Smooth muscle cell (in vitro differentiated cells): ENCODE data around the gene FAM20B. TPM values are rescaled to one million over a fixed set of nuclear protein-coding genes. Genes with fewer than 3 reads are reported as not detected.

Experiments used
- DNase-seq: peaks from one replicate; lab custom pipeline; 2025; ENCODE audit not compliant: unreplicated experiment; lab: John Stamatoyannopoulos, UW
- H2AFZ ChIP-seq: fragments of 200-600 bp; sonication (generic); 2 replicates; pipeline ENCODE4 v1.6.0; 2016; ENCODE audit warnings: antibody characterized with exemption, low read depth, mild to moderate bottlenecking
- H3F3A ChIP-seq: fragments of 200-600 bp; sonication (generic); 2 replicates; pipeline ENCODE4 v1.6.0; 2017; ENCODE audit warnings: antibody characterized with exemption, low read depth
- H3K27ac ChIP-seq: fragments of 200-600 bp; sonication (generic); 2 replicates; pipeline ENCODE4 v1.5.1; 2016; ENCODE audit warnings: low read depth, mild to moderate bottlenecking
- H3K27me3 ChIP-seq: fragments of 200-600 bp; sonication (generic); 2 replicates; pipeline ENCODE4 v1.6.1; 2016; ENCODE audit warnings: low read depth, mild to moderate bottlenecking
- H3K36me3 ChIP-seq: fragments of 200-600 bp; sonication (generic); 2 replicates; pipeline ENCODE4 v1.5.1; 2016; ENCODE audit warnings: low read depth
- H3K4me1 ChIP-seq: fragments of 200-600 bp; sonication (generic); 2 replicates; pipeline ENCODE4 v1.5.1; 2016; ENCODE audit warnings: low read depth
- H3K4me2 ChIP-seq: fragments of 200-600 bp; sonication (generic); 2 replicates; pipeline ENCODE4 v1.6.0; 2016; ENCODE audit warnings: mild to moderate bottlenecking
- H3K4me3 ChIP-seq: fragments of 200-600 bp; sonication (generic); 2 replicates; pipeline ENCODE4 v1.5.1; 2016; ENCODE audit warnings: mild to moderate bottlenecking
- H3K79me2 ChIP-seq: fragments of 200-600 bp; sonication (generic); 2 replicates; pipeline ENCODE4 v1.6.0; 2016; ENCODE audit warnings: low read depth, mild to moderate bottlenecking
- H3K9ac ChIP-seq: fragments of 200-600 bp; sonication (generic); 2 replicates; pipeline ENCODE4 v1.6.0; 2016; ENCODE audit warnings: low read depth
- H3K9me3 ChIP-seq: fragments of 200-600 bp; sonication (generic); replicated peaks from 2 replicates; pipeline ENCODE4 v1.5.1; 2016; ENCODE audit warnings: low read depth
- H4K20me1 ChIP-seq: fragments of 200-600 bp; sonication (generic); 2 replicates; pipeline ENCODE4 v1.6.0; 2016; ENCODE audit warnings: low read depth
- CTCF ChIP-seq: fragments of 200-600 bp; sonication (generic); IDR thresholded peaks from 2 replicates; pipeline ENCODE4 v1.5.1; 2017; ENCODE audit warnings: borderline replicate concordance, mild to moderate bottlenecking, antibody characterized with exemption; ENCODE audit not compliant: insufficient read depth, poor library complexity, severe bottlenecking
- WGBS: methylation state at CpG from one replicate; pipeline ENCODE4 v1.1.7; 2016; ENCODE audit warnings: low lambda C conversion rate; 5-methylcytosine and 5-hydroxymethylcytosine counted together
- polyA plus RNA-seq: library from polyadenylated mRNA; unstranded; fragments of >200 nt; fragmentation: Nextera tagmentation; extraction: Ambion mirVana; gene quantifications from 2 replicates; pipeline ENCODE4 v1.2.1, GENCODE V29; 2016
- total RNA-seq: library from RNA; depleted of rRNA; stranded (reverse); fragments of >200 nt; gene quantifications from 2 replicates; pipeline ENCODE4 v1.2.3, GENCODE V29; 2014

FAM20B gene
- total and polyA plus RNA-seq, 2 experiments from 2014 or later: 7.8 to 21.1 TPM

DNA sequence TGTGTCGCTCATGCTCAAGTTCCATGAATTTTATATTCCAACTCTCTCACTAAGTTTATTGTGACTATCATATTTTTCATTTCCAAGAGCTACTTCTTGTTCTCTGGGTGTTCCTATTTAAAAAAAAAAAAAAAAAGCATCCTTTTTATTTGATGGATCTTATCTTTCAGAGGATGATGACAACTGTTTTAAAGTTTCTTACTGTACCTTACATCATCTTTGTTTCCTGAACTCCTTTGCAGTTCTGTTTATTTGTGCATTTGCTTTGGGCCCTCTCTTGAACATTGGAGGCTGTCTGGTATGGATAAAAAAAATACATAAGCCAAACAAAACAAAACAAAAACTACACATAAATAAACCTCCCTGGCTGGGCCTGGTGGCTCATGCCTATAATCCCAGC lies 32.1 kb upstream of the FAM20B start:
- H3K27me3 ChIP-seq: no peaks in the 10 kb centered on the region
- H3K79me2 ChIP-seq: no peaks in the 10 kb centered on the region
- no peak overlapping the region for H3K4me3 ChIP-seq
- H3F3A ChIP-seq: no peaks in the 10 kb centered on the region
- H2AFZ ChIP-seq: no peak overlapping the region
- H3K4me2 ChIP-seq: no peak overlapping the region
- WGBS: 100% methylated on average over 1 of the region's 1 CpG
- H3K9me3 ChIP-seq: no peaks in the 10 kb centered on the region
- no peaks in the 10 kb centered on the region for H3K4me1 ChIP-seq
- no peaks in the 10 kb centered on the region for H3K36me3 ChIP-seq
- DNase-seq: no peak
- no peaks in the 10 kb centered on the region for H4K20me1 ChIP-seq
- H3K27ac ChIP-seq: no peak overlapping the region
- TF ChIP-seq CTCF: no peak
- H3K9ac ChIP-seq: no peak overlapping the region

DNA sequence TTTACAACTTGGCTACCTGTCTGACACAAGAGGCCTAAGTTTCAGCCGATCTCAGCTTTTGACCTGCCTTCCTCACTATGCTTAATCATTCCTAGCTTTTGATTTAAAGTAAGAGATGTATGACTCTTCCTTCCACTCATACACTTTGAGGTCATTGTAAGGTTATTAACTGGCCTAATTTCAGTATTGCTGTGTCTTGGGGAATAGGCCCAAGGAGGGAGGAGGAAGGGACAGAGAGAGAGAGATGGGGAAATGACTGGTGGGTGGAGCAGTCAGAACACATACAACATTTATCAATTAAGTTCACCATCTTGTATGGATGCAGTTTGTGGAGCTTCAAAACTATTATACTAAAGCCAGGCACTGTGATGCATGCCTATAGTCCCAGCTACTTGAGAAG lies 28.3 kb upstream of the FAM20B start:
- WGBS: 100% methylated on average over 1 of the region's 1 CpG
- no peaks in the 10 kb centered on the region for H3F3A ChIP-seq
- no peak for TF ChIP-seq CTCF
- no peak overlapping the region for H3K9ac ChIP-seq
- no peak overlapping the region for H3K27ac ChIP-seq
- no peak for DNase-seq
- no peak overlapping the region for H3K4me3 ChIP-seq
- no peaks in the 10 kb centered on the region for H3K9me3 ChIP-seq
- no peaks in the 10 kb centered on the region for H3K27me3 ChIP-seq
- no peaks in the 10 kb centered on the region for H3K36me3 ChIP-seq
- H3K79me2 ChIP-seq: no peaks in the 10 kb centered on the region
- no peaks in the 10 kb centered on the region for H3K4me1 ChIP-seq
- H3K4me2 ChIP-seq: no peak overlapping the region
- H2AFZ ChIP-seq: no peak overlapping the region
- H4K20me1 ChIP-seq: no peaks in the 10 kb centered on the region

GRCh38 chr1:178998295-178998694 lies 27.4 kb upstream of the FAM20B start:
- TF ChIP-seq CTCF: no peak
- H4K20me1 ChIP-seq: no peaks in the 10 kb centered on the region
- no peak overlapping the region for H3K4me3 ChIP-seq
- no peak overlapping the region for H3K9ac ChIP-seq
- no peak overlapping the region for H3K27ac ChIP-seq
- H3K4me1 ChIP-seq: no peaks in the 10 kb centered on the region
- no peaks in the 10 kb centered on the region for H3K36me3 ChIP-seq
- WGBS: 93% methylated on average over 3 of the region's 3 CpGs
- H3K9me3 ChIP-seq: no peaks in the 10 kb centered on the region
- no peaks in the 10 kb centered on the region for H3K79me2 ChIP-seq
- DNase-seq: no peak
- H3K27me3 ChIP-seq: no peaks in the 10 kb centered on the region
- no peak overlapping the region for H3K4me2 ChIP-seq
- no peak overlapping the region for H2AFZ ChIP-seq
- H3F3A ChIP-seq: no peaks in the 10 kb centered on the region

- H3K79me2 ChIP-seq: no peaks in the 10 kb centered on the region
- 86% methylated on average over 5 of the region's 5 CpGs for WGBS
- no peak overlapping the region for H3K4me3 ChIP-seq
- no peak overlapping the region for H3K27ac ChIP-seq
- no peak overlapping the region for H2AFZ ChIP-seq
- no peaks in the 10 kb centered on the region for H3F3A ChIP-seq
- DNase-seq: no peak
- H3K9ac ChIP-seq: no peak overlapping the region
- no peaks in the 10 kb centered on the region for H4K20me1 ChIP-seq
- H3K27me3 ChIP-seq: no peaks in the 10 kb centered on the region
- no peaks in the 10 kb centered on the region for H3K4me1 ChIP-seq
- no peaks in the 10 kb centered on the region for H3K36me3 ChIP-seq
- no peaks in the 10 kb centered on the region for H3K9me3 ChIP-seq
- H3K4me2 ChIP-seq: no peak overlapping the region
- no peak for TF ChIP-seq CTCF
Observed at GRCh38 chr1:178999061-178999460, 26.6 kb upstream of the FAM20B start.
